ENCODE measurements around the gene MRPL46.
"Not testable (repeated sequence)": the region's sequence is repeated elsewhere in the genome, so short reads cannot be mapped to it uniquely, and the experiment has no call there.

MRPL46 gene

DNA sequence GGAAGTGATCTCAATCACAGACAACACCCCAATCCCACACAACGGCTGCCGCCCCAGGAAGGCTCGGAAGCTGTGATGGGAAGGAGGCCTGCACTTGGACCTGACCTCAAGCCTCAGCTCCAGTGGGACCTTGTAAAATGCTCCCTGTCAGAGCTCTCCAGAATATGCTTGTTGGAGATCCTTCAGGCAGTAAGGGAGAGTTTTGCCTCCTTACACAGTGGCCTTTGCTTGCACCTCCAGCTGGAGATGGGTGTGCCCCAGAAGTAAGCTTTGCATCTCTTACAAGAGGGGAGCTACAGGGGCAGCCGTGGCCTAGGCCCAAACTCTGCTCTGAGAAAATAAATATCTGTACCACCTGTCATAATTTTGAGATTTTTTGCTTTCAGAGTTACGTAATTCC, 10.7 kb upstream of the MRPL46 start:
- no peak for DNase-seq (ENCODE audit: low spot score)

DNA sequence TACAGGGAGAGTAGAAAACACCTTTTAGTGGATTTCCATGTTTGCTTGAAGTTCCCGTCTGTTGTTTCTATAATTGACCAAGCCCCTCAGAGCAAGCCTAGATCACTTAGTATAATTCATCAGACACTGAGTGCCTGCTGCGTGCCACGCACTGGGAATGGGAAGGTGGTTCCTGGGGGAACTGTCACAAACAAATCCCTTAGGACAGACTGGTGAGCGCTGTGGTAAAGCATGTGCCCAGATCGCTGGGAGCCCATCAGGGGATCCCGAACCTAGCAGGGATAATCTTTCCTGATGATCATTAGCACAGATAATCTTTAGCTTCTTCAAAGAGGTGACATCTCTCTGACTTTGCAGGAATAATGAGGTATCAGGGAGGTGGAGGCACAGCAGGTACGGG, 9.9 kb upstream of the MRPL46 start:
- peak; percentile 49 for DNase-seq (ENCODE audit: low spot score)

DNA sequence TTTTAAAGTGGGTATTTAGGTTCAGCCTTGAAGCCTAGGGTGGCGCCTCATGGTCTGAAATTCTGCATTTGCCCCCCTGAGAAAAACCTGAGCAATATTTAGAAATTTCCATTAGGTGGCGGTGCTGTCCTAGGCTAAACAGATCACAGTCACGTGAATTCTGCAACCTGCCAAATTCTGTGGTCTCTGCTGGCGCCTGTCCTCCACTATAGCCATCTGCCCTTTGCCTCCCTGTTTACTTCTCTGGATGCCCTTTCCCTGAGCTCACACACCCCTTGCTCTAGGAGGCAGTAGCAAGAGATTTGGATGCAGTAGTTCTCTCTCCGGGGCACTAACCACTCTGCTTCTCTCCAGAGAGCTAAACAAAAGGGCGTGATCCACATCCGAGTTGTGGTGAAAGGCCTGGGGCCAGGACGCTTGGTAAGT, 9.5 kb upstream of the MRPL46 start:
- DNase-seq (ENCODE audit: low spot score), result peak; percentile 77

DNA sequence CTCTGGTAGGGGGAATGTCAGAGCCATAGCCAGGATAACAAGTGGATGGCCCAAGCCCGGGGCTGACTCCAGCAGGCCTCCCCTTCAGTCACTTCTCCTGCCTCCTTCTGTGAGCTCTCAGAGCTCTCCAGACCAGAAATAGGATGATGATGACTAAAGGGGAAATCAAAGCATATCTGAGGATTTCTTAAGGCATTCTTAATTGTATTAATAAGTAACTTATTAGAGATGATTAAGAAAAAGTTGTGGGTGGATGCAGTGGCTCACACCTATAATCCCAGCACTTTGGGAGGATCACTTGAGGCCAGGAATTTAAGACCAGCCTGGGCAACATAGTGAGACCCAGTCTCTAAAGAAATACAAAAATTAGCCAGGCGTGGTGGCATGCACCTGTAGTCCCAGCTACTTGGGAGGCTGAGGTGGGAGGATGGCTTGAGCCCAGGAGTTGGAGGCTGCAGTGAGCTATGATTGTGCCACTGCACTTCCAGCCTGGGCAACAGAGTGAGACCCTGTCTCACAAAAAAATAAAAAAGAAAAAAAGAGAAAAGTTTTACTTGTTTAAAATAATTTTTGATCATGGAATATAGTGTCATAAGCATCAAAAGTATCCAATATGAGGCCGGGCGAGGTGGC, 6.6 kb upstream of the MRPL46 start:
- DNase-seq (ENCODE audit: low spot score), result not testable (repeated sequence)

DNA sequence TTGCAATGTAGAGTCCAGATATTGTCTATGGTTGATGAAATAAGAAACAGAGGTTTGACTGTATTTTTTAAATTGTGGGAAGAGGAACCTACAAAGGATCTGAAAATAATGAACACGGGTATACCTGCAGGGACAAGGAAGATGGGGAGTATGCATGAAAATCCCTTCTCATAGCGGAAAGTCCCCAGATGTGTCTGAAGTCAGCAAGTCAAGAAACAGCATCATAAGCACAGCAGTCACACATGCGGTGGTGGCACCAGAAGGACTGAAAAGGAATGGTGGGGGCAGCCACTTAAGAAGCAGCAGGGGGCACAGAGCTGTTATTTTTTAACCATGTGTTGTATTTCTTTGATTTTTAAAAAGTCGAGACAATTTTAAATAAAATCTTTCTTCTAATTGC, 5.0 kb upstream of the MRPL46 start:
- no peak for DNase-seq (ENCODE audit: low spot score)

DNA sequence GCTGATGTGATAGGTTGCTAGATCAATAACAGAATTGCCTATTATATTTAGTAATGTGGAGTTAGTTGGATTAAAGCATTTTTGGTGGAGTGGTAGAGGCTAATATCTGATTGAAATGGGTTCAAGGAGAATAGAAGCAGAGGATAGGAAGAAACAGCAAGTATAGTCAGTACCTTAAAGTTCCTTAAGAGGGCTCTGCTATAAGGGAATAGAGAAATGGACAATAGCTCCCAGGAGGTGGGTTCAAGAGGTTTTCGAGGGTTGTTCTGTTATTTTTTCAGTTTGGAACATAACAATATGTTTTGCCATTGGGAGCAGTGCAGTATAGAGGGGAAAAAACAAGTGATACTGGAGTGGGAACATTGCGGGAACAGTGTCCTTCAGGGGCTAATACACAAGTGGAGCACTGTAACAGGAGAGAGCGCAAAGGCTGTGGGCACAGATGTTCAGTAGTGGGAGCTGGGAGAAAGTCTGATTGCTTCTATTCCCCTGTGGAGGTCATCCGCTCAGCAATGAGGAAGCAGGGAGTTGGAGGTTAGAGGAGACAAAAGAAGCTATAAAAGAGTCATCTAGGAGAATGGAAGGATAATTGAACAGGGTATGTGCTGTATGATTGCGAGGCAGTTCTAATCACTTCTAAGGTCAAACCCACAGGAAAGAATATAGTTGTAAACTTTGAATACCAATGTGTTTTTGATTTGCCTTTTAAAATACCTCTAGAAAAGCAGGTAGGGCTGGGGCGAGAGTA, 3.6 kb upstream of the MRPL46 start:
- no peak for DNase-seq (ENCODE audit: low spot score)

DNA sequence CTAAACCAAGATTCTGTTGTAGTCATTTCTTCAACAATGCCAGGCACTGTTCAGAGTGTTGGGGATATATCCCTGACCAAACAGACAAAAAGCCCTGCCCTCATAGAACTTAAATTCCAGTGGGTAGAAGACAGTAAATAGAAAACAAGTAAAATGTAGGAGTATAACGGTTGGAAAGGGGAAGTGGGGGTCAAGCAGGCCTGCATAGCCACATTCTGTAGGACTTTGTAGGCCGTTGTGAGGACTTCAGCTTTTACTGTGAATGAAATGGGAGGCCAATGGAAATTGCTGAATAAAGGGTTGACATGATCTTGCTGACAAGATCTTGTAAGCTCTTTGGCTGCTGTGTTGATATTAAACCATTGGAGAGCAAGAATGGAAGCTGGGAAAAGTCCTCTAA, 2.1 kb upstream of the MRPL46 start:
- no peak for DNase-seq (ENCODE audit: low spot score)

DNA sequence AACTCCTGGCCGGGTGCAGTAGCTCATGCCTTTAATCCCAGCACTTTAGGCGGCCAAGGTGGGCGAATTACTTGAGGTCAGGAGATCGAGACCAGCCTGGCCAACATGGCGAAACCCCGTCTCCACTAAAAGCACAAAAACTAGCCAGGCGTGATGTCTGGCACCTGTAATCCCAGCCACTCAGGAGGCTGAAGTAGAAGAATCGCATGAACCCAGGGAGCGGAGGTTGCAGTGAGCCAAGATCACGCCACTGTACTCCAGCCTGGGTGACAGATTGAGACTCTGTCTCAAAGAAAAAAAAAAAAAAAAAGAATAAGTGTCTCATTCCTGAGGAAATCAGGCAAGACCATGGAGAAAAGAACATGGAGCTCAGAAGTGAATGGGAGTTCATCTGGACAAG, 1.5 kb upstream of the MRPL46 start:
- DNase-seq (ENCODE audit: low spot score), result not testable (repeated sequence)

DNA sequence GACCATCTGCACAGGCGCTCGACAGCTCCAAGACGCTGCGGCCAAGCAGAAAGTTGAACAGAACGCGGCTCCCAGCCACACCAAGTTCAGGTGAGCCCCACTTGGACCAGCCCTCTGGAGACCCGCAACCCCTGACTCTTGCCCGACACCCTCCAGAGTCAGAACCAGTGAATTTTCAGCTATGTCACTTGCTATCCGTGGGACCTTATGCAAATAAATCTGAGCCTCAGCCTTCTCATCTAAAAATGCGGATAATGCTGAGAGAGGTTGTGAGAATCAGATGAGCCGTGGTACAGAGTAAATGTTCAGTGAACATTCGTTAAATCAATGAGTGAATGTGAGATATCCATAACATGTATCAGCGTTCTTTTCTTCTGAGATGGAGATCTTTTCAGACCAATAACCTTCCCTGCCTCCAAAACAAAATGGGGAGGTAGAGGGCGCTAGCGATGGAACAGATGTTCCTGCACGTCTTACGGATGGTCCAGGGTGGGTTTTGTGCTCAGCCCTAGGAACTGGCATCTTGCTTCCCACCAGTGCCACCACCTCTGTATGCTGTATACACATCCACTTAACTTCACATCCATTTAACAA, 844 bp upstream of the MRPL46 start:
- DNase-seq (ENCODE audit: low spot score), result peak; percentile 47

DNA sequence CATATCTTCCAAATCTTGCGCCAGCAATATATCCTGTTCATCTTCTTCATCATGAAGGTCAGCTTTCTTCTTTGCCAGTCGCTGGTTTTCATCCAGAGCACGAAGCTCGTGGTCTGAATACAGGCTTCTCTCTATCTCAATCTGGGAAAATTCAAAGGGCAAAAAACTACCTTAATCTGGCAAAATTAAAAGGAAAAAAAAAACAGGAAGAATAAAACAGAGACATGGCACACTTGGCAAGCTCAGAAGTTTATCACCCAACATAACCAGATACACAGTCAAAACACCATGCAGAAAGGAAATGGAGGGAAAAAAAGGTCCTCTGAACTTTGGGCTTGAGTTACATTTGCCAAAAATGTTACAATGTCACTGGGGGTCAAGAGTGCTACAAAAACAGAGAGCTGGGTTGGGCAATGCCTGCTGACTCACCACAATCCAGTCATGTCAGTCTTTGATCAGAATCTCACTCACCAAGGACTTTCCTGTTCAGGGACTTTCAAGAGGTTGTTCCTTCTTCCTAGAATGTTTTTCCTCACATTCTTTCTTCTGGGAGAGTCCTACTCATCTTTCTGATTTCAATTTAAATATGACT, 1.5 kb downstream of the MRPL46 start:
- DNase-seq (ENCODE audit: low spot score), result no peak

DNA sequence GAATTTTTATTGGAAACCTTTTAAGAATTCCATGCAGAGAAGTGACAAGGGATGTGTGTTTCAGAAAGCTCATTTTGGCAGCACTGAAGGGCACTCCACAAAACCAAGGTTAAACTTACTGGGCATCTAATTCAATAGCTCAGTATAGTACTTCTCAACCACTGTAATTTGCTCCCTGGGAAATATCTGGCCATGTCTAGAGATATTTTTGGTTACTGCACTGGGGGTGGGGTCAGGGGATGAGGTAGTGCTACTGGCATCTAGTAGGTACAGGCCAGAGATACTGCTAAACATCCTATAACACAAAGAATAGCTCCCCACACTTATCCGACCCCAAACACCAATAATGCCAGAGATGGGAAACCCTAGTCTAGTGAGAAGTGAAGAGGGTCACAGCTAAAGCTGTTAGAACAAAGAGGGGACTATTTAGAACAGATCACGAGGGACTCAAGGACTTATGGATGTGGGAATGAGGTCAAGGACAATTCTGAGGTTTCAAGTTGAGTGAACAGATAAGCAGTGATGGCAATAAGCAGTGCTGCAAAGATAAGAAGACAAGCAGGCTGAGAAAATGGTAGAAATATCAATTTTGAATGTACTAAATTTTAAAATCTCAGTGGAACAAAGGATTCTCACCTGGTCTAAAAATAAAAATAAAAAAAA, 3.2 kb downstream of the MRPL46 start:
- DNase-seq (ENCODE audit: low spot score), result no peak

DNA sequence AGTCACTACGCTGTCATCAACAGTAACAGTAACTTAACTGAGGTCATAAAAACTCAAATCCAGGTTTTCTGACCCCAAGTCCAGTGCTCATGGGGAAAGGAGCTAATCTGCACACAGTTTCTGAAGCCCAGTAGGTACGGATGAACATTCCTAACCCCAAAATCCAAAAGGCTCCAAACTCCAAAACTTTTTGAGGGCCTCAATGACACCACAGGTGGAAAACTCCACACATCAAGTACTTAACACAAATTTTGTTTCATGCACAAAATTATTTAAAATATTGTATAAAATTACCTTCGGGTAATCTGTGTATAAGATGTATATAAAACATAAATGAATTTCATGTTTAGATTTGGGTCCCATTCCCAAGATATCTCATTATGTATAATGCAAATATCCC, 10.5 kb downstream of the MRPL46 start:
- no peak for DNase-seq (ENCODE audit: low spot score)

DNA sequence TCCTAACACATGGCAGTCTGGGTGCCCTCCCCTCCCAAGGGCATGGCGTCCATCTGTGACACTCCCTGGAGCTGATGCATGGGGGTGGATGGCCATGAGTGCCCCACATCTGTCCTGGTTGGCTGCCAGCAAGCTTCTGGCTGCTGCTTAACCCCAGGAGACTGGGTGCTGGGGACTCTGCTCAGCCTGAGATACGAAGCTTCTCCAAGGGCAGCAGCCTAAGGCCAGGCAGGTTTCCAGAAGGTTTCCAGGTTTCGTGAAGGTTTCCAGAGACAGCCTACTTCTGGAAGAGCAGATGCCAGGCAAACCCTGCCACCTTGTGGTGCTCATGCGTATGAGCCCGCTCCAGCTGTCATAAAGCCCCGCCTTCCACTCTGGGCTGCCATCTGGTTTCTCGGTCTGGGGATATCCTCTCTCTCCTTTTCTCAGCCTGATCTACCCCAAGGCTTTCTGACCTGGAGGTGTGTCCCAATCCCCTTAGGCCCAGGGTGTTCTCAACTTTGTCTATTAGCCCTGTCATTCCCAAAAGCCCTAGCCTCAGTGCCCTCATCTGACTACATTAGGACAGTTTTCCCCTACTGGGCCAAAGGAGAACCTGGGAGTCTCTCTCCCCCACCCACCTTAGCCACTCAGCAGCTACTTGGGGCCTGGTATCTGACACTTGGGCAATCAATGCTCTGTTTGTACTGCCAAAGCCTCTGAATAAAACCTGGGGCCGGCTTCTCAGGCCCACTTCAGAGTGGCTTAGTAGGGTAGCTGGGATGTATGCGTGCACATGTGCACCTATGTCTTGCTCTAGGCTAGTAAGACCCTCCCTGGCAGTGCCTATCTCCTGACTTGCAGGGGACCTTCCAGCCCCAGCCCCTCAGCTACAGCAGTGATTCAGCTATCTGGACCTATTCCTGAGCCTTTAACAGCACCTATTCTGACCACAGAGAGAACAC, 12.0 kb downstream of the MRPL46 start:
- peak; percentile 88 for DNase-seq (ENCODE audit: low spot score)

DNA sequence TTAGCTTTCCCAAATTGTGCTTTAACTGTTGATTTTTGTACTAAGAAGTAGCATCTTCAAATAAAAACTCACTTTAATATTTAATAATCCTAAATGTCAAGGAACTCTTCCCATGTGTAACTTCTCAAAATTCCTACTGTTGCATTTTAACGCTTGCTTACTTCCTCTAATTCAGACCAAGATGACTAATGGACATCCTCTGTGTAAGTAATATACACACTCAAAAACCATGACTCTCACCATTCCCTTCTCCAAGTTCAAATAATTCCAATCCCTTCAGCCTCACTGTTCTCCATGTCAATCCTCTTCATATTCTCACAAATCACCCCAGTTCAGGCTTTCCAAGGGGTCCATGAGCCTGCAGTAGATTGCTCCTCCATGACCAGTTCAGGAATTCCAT, 13.0 kb downstream of the MRPL46 start:
- no peak for DNase-seq (ENCODE audit: low spot score)

DNA sequence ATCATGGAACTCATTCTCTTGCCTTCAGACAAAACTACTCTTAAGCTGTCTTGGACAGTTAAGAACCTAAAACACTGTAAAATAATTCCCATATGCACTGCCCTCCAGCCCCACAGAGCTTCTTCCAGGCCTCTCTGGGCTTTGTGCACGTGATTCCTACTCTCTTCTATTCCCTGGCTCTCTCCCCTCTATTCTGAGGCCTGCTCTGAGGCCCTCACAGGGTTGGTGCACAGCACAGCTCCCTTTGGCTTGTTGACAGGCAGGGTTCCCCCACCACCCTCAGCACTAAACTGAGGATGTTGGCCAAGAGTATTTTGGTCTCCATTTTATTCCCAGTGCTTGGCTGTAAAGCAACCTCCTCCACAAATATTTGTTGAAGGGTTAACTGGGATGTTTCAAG, 13.5 kb downstream of the MRPL46 start:
- DNase-seq (ENCODE audit: low spot score), result no peak

DNA sequence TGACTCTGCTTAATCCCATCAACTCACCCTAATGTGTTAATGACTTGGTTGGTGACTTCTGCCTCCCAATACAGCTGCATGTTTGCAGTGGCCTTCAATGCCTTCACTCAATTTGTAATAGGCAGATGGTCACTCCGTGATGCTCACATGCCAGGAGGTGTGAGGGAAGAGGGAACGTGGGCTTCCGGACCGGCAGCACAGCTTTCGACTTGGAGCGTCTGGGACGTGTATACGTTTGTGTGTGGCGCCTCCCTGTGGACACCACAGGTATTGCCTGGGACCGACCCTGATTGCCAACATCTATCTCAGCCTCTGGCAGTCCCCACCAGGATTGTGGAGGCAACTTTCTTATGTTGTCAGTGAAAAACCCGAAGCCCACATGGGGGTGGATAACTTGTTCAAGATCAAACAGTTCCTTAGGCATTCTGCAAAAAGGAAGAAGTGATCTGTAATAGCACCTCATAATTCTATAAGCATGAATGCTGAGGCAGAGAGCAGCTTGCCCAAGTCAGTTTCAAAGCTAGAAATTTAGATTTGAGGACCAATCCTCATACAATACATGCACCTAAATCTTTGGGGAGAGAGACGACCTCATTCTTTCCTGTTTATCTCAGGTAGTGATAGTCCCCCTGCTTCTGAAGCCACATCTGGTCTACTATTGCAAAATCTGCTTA, 16.9 kb downstream of the MRPL46 start:
- peak; percentile 81 for DNase-seq (ENCODE audit: low spot score)

DNA sequence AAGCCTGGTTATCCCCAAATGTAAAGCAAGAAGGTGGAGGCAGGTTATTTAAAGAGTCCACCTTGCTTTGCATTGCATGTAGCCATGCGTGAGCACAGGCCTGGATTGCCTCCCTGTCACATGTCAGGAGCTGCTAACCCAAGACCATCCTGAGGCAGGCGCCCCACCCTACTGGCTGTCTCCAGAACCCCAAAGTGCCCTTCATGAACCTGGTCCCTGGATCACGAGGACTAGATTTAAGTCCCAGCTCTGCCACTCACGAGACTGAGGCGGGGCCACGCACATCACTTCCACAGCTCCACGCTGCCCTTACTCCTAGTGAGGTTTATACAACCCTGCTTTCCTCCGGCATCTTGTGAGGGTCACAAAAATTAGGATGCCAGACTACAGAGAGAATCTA, 17.6 kb downstream of the MRPL46 start:
- no peak for DNase-seq (ENCODE audit: low spot score)

DNA sequence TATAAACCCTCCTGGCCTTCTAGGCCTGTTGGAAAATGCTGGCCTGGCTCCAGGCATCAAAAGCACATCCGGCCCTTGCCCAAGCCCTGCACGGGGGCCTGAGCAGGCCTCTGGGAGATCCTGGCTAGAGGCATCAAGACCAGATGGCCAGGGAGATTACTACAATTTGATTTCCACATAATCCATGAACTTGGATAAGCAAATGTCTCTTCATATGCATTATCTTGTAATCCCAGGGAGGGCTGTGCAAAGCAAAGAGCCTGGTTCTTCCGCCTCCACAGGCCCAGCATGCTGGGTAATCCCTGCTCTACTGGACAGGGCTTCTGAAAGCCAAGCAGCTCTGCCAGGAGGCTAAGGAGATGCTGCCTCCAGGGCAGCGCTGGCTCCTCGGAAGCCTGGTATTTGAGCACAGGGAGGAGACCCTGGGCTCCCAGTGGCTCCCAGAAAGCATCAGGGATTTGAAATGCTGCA, 18.2 kb downstream of the MRPL46 start:
- DNase-seq (ENCODE audit: low spot score), result peak; percentile 74

DNA sequence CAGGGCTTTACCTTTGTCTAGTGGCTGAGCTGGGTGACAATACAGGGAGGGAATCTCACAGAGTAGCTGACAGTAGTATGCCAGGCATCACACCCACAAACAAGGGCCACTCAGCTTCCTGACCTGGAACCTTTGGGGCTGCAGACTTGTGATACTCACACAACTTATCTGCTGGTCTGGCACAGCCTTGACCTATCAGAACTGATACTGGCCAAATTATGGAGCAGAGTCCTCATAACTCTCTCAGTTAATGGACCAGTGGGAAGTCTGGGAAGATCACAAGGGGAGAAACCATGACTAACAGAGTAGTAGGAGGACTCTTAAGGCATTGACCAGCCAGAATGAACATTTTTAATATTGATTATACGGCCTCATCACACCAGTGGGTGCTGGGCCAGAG, 19.4 kb downstream of the MRPL46 start:
- DNase-seq (ENCODE audit: low spot score), result no peak

DNA sequence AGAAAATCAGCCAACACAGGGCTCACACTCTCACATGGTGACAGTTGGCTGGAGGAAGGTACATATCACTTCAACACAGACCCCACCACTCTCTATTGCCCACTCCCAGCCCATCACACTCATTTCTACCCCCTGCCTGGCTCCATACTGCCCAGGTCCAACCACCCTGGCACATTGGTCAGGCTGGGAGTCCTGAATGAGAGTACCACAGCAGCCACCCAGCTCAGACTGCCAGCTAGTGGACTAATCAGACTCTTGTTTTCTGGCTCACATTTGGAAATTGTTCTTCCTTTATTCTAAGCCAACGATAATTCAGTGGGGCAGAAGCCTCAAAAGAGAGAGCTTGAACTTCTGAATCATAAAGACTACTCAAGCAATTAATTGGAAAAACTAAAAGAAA, 20.0 kb downstream of the MRPL46 start:
- no peak for DNase-seq (ENCODE audit: low spot score)

All from D341Med (cell line).